Adrenal gland (tissue), 5 donors: ENCODE data around the gene PPCS.

Experiments used
- POLR2A ChIP-seq, 2 donors: fragments of 450-650 bp; IDR thresholded peaks; one replicate each; pipeline ENCODE4 v1.6.1; 2017; ENCODE audit warnings: antibody characterized with exemption in 2 of 2, mild to moderate bottlenecking in 2 of 2, moderate library complexity in 1 of 2
- TF ChIP-seq, protein P1 (sequence below), 6 experiments: fragments of 450-650 bp in 4 of 6; fragments of 200-600 bp in 2 of 6; sonication (generic) in 1 of 6; IDR thresholded peaks; 1 replicate in 5 of 6; 2 replicates in 1 of 6; pipeline versions ENCODE4 v1.5.1 to v1.8.0; 2016 to 2021; ENCODE audit warnings: antibody characterized with exemption in 6 of 6, mild to moderate bottlenecking in 2 of 6, moderate library complexity in 1 of 6
- donor health status: DM: no; HTN: no; CAD: no.

DNA sequence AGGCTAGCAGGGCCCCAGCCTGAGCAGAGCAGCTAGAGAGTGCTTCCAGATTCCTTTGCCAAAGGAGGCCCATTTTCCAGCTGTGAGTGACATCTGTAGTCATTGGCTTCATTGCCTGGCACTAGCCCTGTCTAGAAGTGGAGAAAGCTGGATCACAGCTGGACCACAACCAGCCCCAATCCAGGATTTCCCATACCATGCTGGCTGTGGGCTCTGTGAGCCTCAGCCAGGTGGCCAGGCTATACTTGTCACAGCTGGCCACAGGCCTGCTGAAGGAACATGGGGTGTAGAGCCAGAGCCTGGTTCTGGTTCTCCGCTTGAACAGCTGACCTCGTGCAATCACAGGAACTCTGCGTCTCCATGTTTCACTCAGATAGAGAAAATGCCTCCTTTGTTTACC, 39.2 kb upstream of the PPCS start:
- TF ChIP-seq, protein P1, sequence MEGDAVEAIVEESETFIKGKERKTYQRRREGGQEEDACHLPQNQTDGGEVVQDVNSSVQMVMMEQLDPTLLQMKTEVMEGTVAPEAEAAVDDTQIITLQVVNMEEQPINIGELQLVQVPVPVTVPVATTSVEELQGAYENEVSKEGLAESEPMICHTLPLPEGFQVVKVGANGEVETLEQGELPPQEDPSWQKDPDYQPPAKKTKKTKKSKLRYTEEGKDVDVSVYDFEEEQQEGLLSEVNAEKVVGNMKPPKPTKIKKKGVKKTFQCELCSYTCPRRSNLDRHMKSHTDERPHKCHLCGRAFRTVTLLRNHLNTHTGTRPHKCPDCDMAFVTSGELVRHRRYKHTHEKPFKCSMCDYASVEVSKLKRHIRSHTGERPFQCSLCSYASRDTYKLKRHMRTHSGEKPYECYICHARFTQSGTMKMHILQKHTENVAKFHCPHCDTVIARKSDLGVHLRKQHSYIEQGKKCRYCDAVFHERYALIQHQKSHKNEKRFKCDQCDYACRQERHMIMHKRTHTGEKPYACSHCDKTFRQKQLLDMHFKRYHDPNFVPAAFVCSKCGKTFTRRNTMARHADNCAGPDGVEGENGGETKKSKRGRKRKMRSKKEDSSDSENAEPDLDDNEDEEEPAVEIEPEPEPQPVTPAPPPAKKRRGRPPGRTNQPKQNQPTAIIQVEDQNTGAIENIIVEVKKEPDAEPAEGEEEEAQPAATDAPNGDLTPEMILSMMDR (IDR thresholded peaks at IDR 0.05), result no peak
- TF ChIP-seq POLR2A (IDR thresholded peaks at IDR 0.05), result no peak
